Measurements from ENCODE around the gene AGFG1.
"Not testable (repeated sequence)": the region's sequence is repeated elsewhere in the genome, so short reads cannot be mapped to it uniquely, and the experiment has no call there.

Gene AGFG1

GRCh38 chr2:227534714-227535113 lies 62.8 kb downstream of the AGFG1 start:
- no peak for TF ChIP-seq CTCF (conservative IDR thresholded peaks at IDR 0.05; ENCODE audit: low read depth, low read length)
- no peak overlapping the region for H3K4me3 ChIP-seq (ENCODE audit: low read length)
- DNase-seq (ENCODE audit: low read depth) = no peak

- DNase-seq (ENCODE audit: low read depth) = no peak
- TF ChIP-seq CTCF (conservative IDR thresholded peaks at IDR 0.05; ENCODE audit: low read depth, low read length) = no peak
- H3K4me3 ChIP-seq (ENCODE audit: low read length) = no peak overlapping the region
Measured at GRCh38 chr2:227536445-227536844, 64.5 kb downstream of the AGFG1 start.

GRCh38 chr2:227539465-227539956 lies 67.6 kb downstream of the AGFG1 start:
- TF ChIP-seq CTCF (conservative IDR thresholded peaks at IDR 0.05; ENCODE audit: low read depth, low read length) = no peak
- no peak overlapping the region for H3K4me3 ChIP-seq (ENCODE audit: low read length)
- DNase-seq (ENCODE audit: low read depth) = no peak

- DNase-seq (ENCODE audit: low read depth); H3K4me3 ChIP-seq (ENCODE audit: low read length): not testable (repeated sequence)
Measured at GRCh38 chr2:227540352-227540751, 68.4 kb downstream of the AGFG1 start.

GRCh38 chr2:227545990-227546389 lies 74.0 kb downstream of the AGFG1 start:
- TF ChIP-seq CTCF (conservative IDR thresholded peaks at IDR 0.05; ENCODE audit: low read depth, low read length) = peak; percentile 21

GRCh38 chr2:227551836-227552235 lies 79.9 kb downstream of the AGFG1 start:
- TF ChIP-seq CTCF (conservative IDR thresholded peaks at IDR 0.05; ENCODE audit: low read depth, low read length) = no peak
- DNase-seq (ENCODE audit: low read depth) = no peak
- H3K4me3 ChIP-seq (ENCODE audit: low read length) = no peak overlapping the region

More at GRCh38 chr2:227545990-227546389, 74.0 kb downstream of the AGFG1 start:
- no peak for DNase-seq (ENCODE audit: low read depth)
- no peak overlapping the region for H3K4me3 ChIP-seq (ENCODE audit: low read length)

- DNase-seq (ENCODE audit: low read depth) = no peak
- TF ChIP-seq CTCF (conservative IDR thresholded peaks at IDR 0.05; ENCODE audit: low read depth, low read length) = no peak
- no peak overlapping the region for H3K4me3 ChIP-seq (ENCODE audit: low read length)
Measured at GRCh38 chr2:227562581-227562980, 90.6 kb downstream of the AGFG1 start.

GRCh38 chr2:227565080-227565479 lies 93.1 kb downstream of the AGFG1 start:
- H3K4me3 ChIP-seq (ENCODE audit: low read length) = no peak overlapping the region
- TF ChIP-seq CTCF (conservative IDR thresholded peaks at IDR 0.05; ENCODE audit: low read depth, low read length) = no peak
- no peak for DNase-seq (ENCODE audit: low read depth)

All from retinal pigment epithelial cell (primary cell).